SK-N-SH treated with all-trans-retinoic acid at 6 μM for 48 hours (cell line): Measurements from ENCODE around the gene CPOX.

Experiments used
- ATAC-seq: fragments of 200-7000 bp; cut with Tn5 transposase; 3 replicates; pipeline ENCODE4 v1.9.1; 2020; ENCODE audit warnings: mild to moderate bottlenecking, moderate library complexity
- ARNTL ChIP-seq: fragments of 450-650 bp; formaldehyde crosslinking; IDR thresholded peaks from 2 replicates; pipeline ENCODE4 v1.5.0; 2020; ENCODE audit warnings: low read depth, mild to moderate bottlenecking, moderate library complexity, borderline replicate concordance
- CSRNP3 ChIP-seq: fragments of 250-450 bp; sonication (Bioruptor Pico); IDR thresholded peaks from 2 replicates; pipeline ENCODE4 v1.5.1; 2021; ENCODE audit warnings: mild to moderate bottlenecking, moderate library complexity
- ESRRG ChIP-seq: fragments of 250-450 bp; sonication (Bioruptor Pico); IDR thresholded peaks from 2 replicates; pipeline ENCODE4 v1.6.1; 2021; ENCODE audit warnings: mild to moderate bottlenecking
- GLIS3 ChIP-seq: fragments of 250-450 bp; sonication (Bioruptor Pico); IDR thresholded peaks from 2 replicates; pipeline ENCODE4 v1.5.0; 2020; ENCODE audit warnings: mild to moderate bottlenecking, moderate library complexity
- ISL1 ChIP-seq: fragments of 250-450 bp; sonication (Bioruptor Pico); IDR thresholded peaks from 2 replicates; pipeline ENCODE4 v2.1.2; 2022; ENCODE audit warnings: mild to moderate bottlenecking, moderate library complexity
- OSR1 ChIP-seq: fragments of 250-450 bp; sonication (Bioruptor Pico); IDR thresholded peaks from 2 replicates; pipeline ENCODE4 v1.8.0; 2022; ENCODE audit warnings: moderate library complexity, mild to moderate bottlenecking, inconsistent platforms
- PATZ1 ChIP-seq: fragments of 250-450 bp; sonication (Bioruptor Pico); IDR thresholded peaks from 2 replicates; pipeline ENCODE4 v1.8.0; 2020; ENCODE audit warnings: mild to moderate bottlenecking, moderate library complexity, borderline replicate concordance
- POU6F1 ChIP-seq: fragments of 250-450 bp; sonication (Bioruptor Pico); IDR thresholded peaks from 2 replicates; pipeline ENCODE4 v1.8.0; 2021; ENCODE audit warnings: low read depth, mild to moderate bottlenecking, moderate library complexity, borderline replicate concordance
- PPARA ChIP-seq: fragments of 250-450 bp; sonication (Bioruptor Pico); IDR thresholded peaks from 2 replicates; pipeline ENCODE4 v1.5.0; 2020; ENCODE audit warnings: mild to moderate bottlenecking, borderline replicate concordance
- RARB ChIP-seq: fragments of 250-450 bp; sonication (Bioruptor Pico); IDR thresholded peaks from 2 replicates; pipeline ENCODE4 v1.8.0; 2021; ENCODE audit warnings: mild to moderate bottlenecking, moderate library complexity
- SNAI2 ChIP-seq: fragments of 250-450 bp; sonication (Bioruptor Pico); IDR thresholded peaks from 2 replicates; pipeline ENCODE4 v1.5.0; 2020; ENCODE audit warnings: mild to moderate bottlenecking, moderate library complexity
- TCF4 ChIP-seq: fragments of 250-450 bp; sonication (Bioruptor Pico); IDR thresholded peaks from 2 replicates; pipeline ENCODE4 v1.8.0; 2021; ENCODE audit warnings: mild to moderate bottlenecking, moderate library complexity, borderline replicate concordance
- TOX ChIP-seq: fragments of 250-450 bp; sonication (Bioruptor Pico); IDR thresholded peaks from 2 replicates; pipeline ENCODE4 v1.8.0; 2021; ENCODE audit warnings: mild to moderate bottlenecking, moderate library complexity, borderline replicate concordance
- TSHZ2 ChIP-seq: fragments of 250-450 bp; sonication (Bioruptor Pico); IDR thresholded peaks from 2 replicates; pipeline ENCODE4 v1.5.0; 2020; ENCODE audit warnings: mild to moderate bottlenecking, moderate library complexity
- ZC3H10 ChIP-seq: fragments of 250-450 bp; sonication (Bioruptor Pico); IDR thresholded peaks from 2 replicates; pipeline ENCODE4 v1.5.1; 2021; ENCODE audit warnings: mild to moderate bottlenecking, moderate library complexity
- ZNF565 ChIP-seq: fragments of 450-650 bp; formaldehyde crosslinking; conservative IDR thresholded peaks from 2 replicates; pipeline ENCODE4 v1.5.0; 2020; ENCODE audit warnings: low read depth, mild to moderate bottlenecking, moderate library complexity
- ZNF70 ChIP-seq: fragments of 450-650 bp; formaldehyde crosslinking; IDR thresholded peaks from 2 replicates; pipeline ENCODE4 v1.5.0; 2020; ENCODE audit warnings: mild to moderate bottlenecking, moderate library complexity
- ZNF8 ChIP-seq: fragments of 450-650 bp; formaldehyde crosslinking; IDR thresholded peaks from 2 replicates; pipeline ENCODE4 v1.5.0; 2020; ENCODE audit warnings: mild to moderate bottlenecking, moderate library complexity

Gene CPOX

GRCh38 chr3:98563661-98564281 lies 29.6 kb downstream of the CPOX start:
- TF ChIP-seq ISL1 (CRISPR knock-in tag) (no peak), SNAI2 (no peak), TSHZ2 (CRISPR knock-in tag) (no peak), TCF4 (CRISPR knock-in tag) (no peak), GLIS3 (CRISPR knock-in tag) (no peak), ARNTL (CRISPR knock-in tag) (no peak), RARB (no peak), PATZ1 (no peak), TOX (CRISPR knock-in tag) (no peak), ESRRG (CRISPR knock-in tag) (no peak), ZNF8 (no peak), PPARA (CRISPR knock-in tag) (no peak), OSR1 (no peak), ZC3H10 (CRISPR knock-in tag) (no peak), CSRNP3 (CRISPR knock-in tag) (no peak), POU6F1 (CRISPR knock-in tag) (no peak)
- ATAC-seq: no peak

GRCh38 chr3:98561727-98562521 lies 31.5 kb downstream of the CPOX start:
- no peak for ATAC-seq

More at GRCh38 chr3:98561727-98562521, 31.5 kb downstream of the CPOX start:
- TF ChIP-seq RARB (no peak), TCF4 (CRISPR knock-in tag) (no peak), PPARA (CRISPR knock-in tag) (no peak), ZNF70 (no peak), TOX (CRISPR knock-in tag) (no peak), PATZ1 (no peak), ESRRG (CRISPR knock-in tag) (no peak), ZNF8 (no peak), ZC3H10 (CRISPR knock-in tag) (no peak), POU6F1 (CRISPR knock-in tag) (no peak), ZNF565 (CRISPR knock-in tag) (no peak), OSR1 (no peak)
